SU-DHL-6 (cell line): ENCODE measurements around the gene NACC1.

Experiments
- EZH2phosphoT487 ChIP-seq: fragments of 200-600 bp; sonication (generic), shearing (Covaris generic); conservative IDR thresholded peaks from 2 replicates; pipeline ENCODE4 v1.6.1; 2018; ENCODE audit warnings: mild to moderate bottlenecking, antibody characterized with exemption, low read length, moderate library complexity, mixed read lengths
- TF ChIP-seq, protein P1 (sequence below): fragments of 200-600 bp; sonication (generic); IDR thresholded peaks from one replicate; pipeline ENCODE4 v1.5.1; 2017; ENCODE audit warnings: antibody characterized with exemption, mild to moderate bottlenecking, low read length, moderate library complexity; ENCODE audit not compliant: insufficient read depth, poor library complexity, severe bottlenecking

DNA sequence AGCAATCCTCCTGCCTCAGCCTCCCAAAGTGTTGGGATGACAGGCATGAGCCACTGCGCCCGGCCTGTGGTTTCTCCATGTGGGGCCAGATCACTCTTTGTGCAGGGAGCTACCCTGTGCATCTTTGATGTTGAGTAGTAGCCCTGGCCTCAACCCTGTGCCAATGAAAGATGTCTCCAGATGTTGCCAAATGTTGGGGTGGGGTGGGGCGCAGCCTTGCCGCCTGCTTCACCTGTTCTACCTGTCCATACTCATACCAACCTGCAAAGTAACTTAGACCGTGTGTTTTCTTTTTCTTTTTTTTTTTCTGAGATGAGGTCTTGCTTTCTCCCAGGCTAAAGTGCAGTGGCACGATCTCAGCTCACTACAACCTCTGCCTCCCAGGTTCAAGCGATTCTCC lies 53.1 kb downstream of the NACC1 start:
- TF ChIP-seq, protein P1, sequence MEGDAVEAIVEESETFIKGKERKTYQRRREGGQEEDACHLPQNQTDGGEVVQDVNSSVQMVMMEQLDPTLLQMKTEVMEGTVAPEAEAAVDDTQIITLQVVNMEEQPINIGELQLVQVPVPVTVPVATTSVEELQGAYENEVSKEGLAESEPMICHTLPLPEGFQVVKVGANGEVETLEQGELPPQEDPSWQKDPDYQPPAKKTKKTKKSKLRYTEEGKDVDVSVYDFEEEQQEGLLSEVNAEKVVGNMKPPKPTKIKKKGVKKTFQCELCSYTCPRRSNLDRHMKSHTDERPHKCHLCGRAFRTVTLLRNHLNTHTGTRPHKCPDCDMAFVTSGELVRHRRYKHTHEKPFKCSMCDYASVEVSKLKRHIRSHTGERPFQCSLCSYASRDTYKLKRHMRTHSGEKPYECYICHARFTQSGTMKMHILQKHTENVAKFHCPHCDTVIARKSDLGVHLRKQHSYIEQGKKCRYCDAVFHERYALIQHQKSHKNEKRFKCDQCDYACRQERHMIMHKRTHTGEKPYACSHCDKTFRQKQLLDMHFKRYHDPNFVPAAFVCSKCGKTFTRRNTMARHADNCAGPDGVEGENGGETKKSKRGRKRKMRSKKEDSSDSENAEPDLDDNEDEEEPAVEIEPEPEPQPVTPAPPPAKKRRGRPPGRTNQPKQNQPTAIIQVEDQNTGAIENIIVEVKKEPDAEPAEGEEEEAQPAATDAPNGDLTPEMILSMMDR = no peak
- no peak for TF ChIP-seq EZH2phosphoT487
